Small intestine (tissue), 7 donors: ENCODE results near the gene TCF19. TPM values are rescaled to one million over a fixed set of nuclear protein-coding genes. Genes with fewer than 3 reads are reported as not detected.

Source experiments
- DNase-seq, 2 donors: peaks; one replicate each; pipeline versions ENCODE4 v3.0.0 to v3.0.0-alpha.2; 2013
- FAIRE-seq: peaks from 2 replicates; lab custom pipeline; 2012; peaks lifted over from hg19 to GRCh38; lab: Jason Lieb, UNC
- H3K27ac ChIP-seq, 3 donors: one replicate each; pipeline ENCODE4 v1.5.1; 2013; ENCODE audit warnings: low read length in 2 of 3, mild to moderate bottlenecking in 2 of 3, control low read depth in 1 of 3, inconsistent platforms in 1 of 3, low read depth in 1 of 3, moderate library complexity in 1 of 3
- H3K27me3 ChIP-seq, 3 donors: one replicate each; pipeline ENCODE4 v1.6.1; 2013; ENCODE audit warnings: low read length in 3 of 3, inconsistent platforms in 1 of 3; ENCODE audit not compliant: control insufficient read depth in 3 of 3, insufficient read depth in 3 of 3
- H3K36me3 ChIP-seq, 3 donors: one replicate each; pipeline ENCODE4 v1.6.1; 2013; ENCODE audit warnings: low read length in 3 of 3, inconsistent platforms in 1 of 3, low read depth in 1 of 3, mild to moderate bottlenecking in 1 of 3, moderate library complexity in 1 of 3; ENCODE audit not compliant: control insufficient read depth in 3 of 3, insufficient read depth in 2 of 3
- H3K4me1 ChIP-seq, 3 donors: one replicate each; pipeline ENCODE4 v1.6.1; 2013; ENCODE audit warnings: low read length in 2 of 3, inconsistent platforms in 1 of 3, low read depth in 1 of 3, mild to moderate bottlenecking in 1 of 3, moderate library complexity in 1 of 3; ENCODE audit not compliant: control insufficient read depth in 3 of 3, insufficient read depth in 2 of 3
- H3K4me3 ChIP-seq, 3 donors: one replicate each; pipeline ENCODE4 v1.5.1; 2013; ENCODE audit warnings: low read length in 3 of 3, control low read depth in 1 of 3, inconsistent platforms in 1 of 3, low read depth in 1 of 3, mild to moderate bottlenecking in 1 of 3, moderate library complexity in 1 of 3
- H3K9me3 ChIP-seq, 2 donors: one replicate each; pipeline ENCODE4 v1.6.1; 2013; ENCODE audit warnings: low read depth in 1 of 2, low read length in 1 of 2; ENCODE audit not compliant: control insufficient read depth in 2 of 2, insufficient read depth in 1 of 2
- WGBS, 3 donors: extraction: QIAGEN DNeasy Blood & Tissue Kit; methylation state at CpG; one replicate each; pipeline ENCODE4 v1.1.7; 2013; 5-methylcytosine and 5-hydroxymethylcytosine counted together
- polyA plus RNA-seq, 4 donors: library from polyadenylated mRNA; stranded (reverse) in 3 of 4; unstranded in 1 of 4; fragments of 200-250 nt in 3 of 4; fragments of 120-200 nt in 1 of 4; gene quantifications; one replicate each; pipeline versions ENCODE4 v1.2.1 to v1.2.3, GENCODE V29; 2013
- donor health status: healthy with polysubstance abuse.
- donor health status: control.
- donor health status: control.
- donor health status: Bipolar disorder and iron deficiency.
- donor health status: healthy.

The TCF19 gene
- polyA plus RNA-seq, 4 donors, result 1.8 to 12.8 (median 4.9) TPM

DNA sequence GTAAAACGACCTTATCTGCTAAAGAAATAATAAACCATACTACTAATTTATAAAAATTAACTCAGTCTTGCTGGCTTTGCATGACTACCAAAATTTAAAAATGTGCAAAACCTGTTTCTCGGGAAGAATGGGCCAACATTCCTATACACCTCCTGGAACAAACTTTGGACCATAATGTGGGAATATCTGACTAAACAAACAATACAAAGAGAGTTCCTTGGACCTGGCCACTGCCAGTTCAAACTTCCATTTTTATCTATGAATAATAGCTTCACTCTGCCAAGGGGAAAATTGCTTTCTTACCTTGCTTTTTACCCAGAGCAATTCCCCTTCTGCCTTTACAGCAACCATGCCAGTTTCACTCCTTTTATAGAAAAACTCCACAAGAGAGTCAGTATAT, 50.7 kb downstream of the TCF19 start:
- WGBS, 3 donors, result 17 to 34% (median 33%) methylated on average over 2 of the region's 2 CpGs
- no peaks in the 10 kb centered on the region for H3K9me3 ChIP-seq
- DNase-seq, result peak; percentile 86 to 88
- peak overlapping the region in 1 of 3 donors; percentile 76 for H3K27ac ChIP-seq
- peaks cover 6 to 42% (median 15%) of the 10 kb centered on the region in 3 donors for H3K4me1 ChIP-seq
- FAIRE-seq, result no peak
- H3K27me3 ChIP-seq, result no peaks in the 10 kb centered on the region
- H3K4me3 ChIP-seq, result no peak overlapping the region
- no peaks in the 10 kb centered on the region for H3K36me3 ChIP-seq

DNA sequence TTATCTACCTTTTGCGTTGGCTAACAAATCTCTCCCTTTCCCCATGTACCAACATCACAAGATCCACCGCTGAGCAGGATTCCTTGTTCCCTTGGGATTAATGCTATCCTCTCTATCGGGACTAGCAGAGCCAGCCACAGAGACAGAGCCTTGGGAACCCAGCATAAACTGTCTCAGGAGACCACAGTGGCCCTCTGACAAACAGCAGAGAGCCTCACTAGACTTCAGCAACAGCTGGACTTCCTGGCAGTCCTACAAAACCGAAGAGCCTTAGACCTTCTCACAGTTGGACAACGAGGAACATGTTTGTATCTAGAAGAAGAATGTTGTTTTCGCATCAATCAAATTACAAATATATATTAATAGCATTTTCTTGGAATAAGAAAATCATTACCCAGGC, 51.7 kb downstream of the TCF19 start:
- H3K27ac ChIP-seq, result peak overlapping the region in 1 of 3 donors; percentile 9
- WGBS, 3 donors, result 36 to 55% (median 38%) methylated on average over 6 of the region's 6 CpGs
- DNase-seq, result no peak
- no peak overlapping the region for H3K4me3 ChIP-seq
- no peaks in the 10 kb centered on the region for H3K36me3 ChIP-seq
- peaks cover 0 to 36% (median 8%) of the 10 kb centered on the region in 3 donors for H3K4me1 ChIP-seq
- H3K9me3 ChIP-seq, result no peaks in the 10 kb centered on the region
- no peak for FAIRE-seq
- no peaks in the 10 kb centered on the region for H3K27me3 ChIP-seq

- H3K36me3 ChIP-seq, result no peaks in the 10 kb centered on the region
- no peak overlapping the region for H3K4me3 ChIP-seq
- H3K4me1 ChIP-seq, result peaks cover 0 to 29% (median 8%) of the 10 kb centered on the region in 3 donors
- H3K27me3 ChIP-seq, result no peaks in the 10 kb centered on the region
- WGBS, 3 donors, result 66 to 93% (median 83%) methylated on average over 5 of the region's 5 CpGs
- H3K9me3 ChIP-seq, result peaks cover 0 to 5% of the 10 kb centered on the region in 2 donors
- no peak overlapping the region for H3K27ac ChIP-seq
- peak in 1 of 2 donors; percentile 48 for DNase-seq
- no peak for FAIRE-seq
Observed at GRCh38 chr6:31210741-31211532, 52.5 kb downstream of the TCF19 start.

Other genes starting within 250 kb of the TCF19 start
- gene VARS2, start 244.4 kb upstream of the TCF19 start, polyA plus RNA-seq, result 10 to 100 TPM; 25.4 to 54.9 (median 41.9) TPM
- gene SFTA2, start 226.4 kb upstream of the TCF19 start, polyA plus RNA-seq, result 1 to 10 TPM in 2 of 4 donors, under 1 TPM in 1, not detected in 1; 0.83 to 3.2 (median 1.6) TPM
- gene MUCL3, start 217.6 kb upstream of the TCF19 start, polyA plus RNA-seq, result 1 to 10 TPM in 2 of 4 donors, under 1 TPM in 2; 0.01 to 1.1 (median 0.57) TPM
- gene MUC21, start 174.9 kb upstream of the TCF19 start, polyA plus RNA-seq, result under 1 TPM in 3 of 4 donors, not detected in 1; 0.22 to 0.89 (median 0.81) TPM
- gene MUC22, start 148.1 kb upstream of the TCF19 start, polyA plus RNA-seq, result not detected
- gene C6orf15, start 46.0 kb upstream of the TCF19 start, polyA plus RNA-seq, result not detected
- gene PSORS1C1, start 43.8 kb upstream of the TCF19 start, polyA plus RNA-seq, result 10 to 100 TPM in 2 of 4 donors, 1 to 10 TPM in 1, under 1 TPM in 1; 0.19 to 40.5 (median 19.6) TPM
- gene CDSN, start 38.1 kb upstream of the TCF19 start, polyA plus RNA-seq, result under 1 TPM in 1 of 4 donors, not detected in 3; 0.07 TPM
- gene PSORS1C2, start 19.5 kb upstream of the TCF19 start, polyA plus RNA-seq, result not detected
- gene CCHCR1, start 787 bp upstream of the TCF19 start, polyA plus RNA-seq, result 10 to 100 TPM; 13.2 to 29.0 (median 15.1) TPM
- 10 to 100 TPM in 2 of 4 donors, 1 to 10 TPM in 1, under 1 TPM in 1; 0.10 to 32.0 (median 18.4) TPM for gene POU5F1, start 12.1 kb downstream of the TCF19 start, polyA plus RNA-seq
- 100 to 1,000 TPM; 219 to 486 (median 456) TPM for gene HLA-C, start 113.5 kb downstream of the TCF19 start, polyA plus RNA-seq
- 1,000 to 10,000 TPM in 2 of 4 donors, 100 to 1,000 TPM in 2; 282 to 2,421 (median 1,159) TPM for gene HLA-B, start 198.6 kb downstream of the TCF19 start, polyA plus RNA-seq
- 10 to 100 TPM in 3 of 4 donors, 1 to 10 TPM in 1; 3.1 to 28.6 (median 19.3) TPM for gene MICA, start 245.0 kb downstream of the TCF19 start, polyA plus RNA-seq